ENCODE results near the gene C4BPA. TPM values are rescaled to one million over a fixed set of nuclear protein-coding genes. Genes with fewer than 3 reads are reported as not detected.

The C4BPA gene
- not detected for total RNA-seq

DNA sequence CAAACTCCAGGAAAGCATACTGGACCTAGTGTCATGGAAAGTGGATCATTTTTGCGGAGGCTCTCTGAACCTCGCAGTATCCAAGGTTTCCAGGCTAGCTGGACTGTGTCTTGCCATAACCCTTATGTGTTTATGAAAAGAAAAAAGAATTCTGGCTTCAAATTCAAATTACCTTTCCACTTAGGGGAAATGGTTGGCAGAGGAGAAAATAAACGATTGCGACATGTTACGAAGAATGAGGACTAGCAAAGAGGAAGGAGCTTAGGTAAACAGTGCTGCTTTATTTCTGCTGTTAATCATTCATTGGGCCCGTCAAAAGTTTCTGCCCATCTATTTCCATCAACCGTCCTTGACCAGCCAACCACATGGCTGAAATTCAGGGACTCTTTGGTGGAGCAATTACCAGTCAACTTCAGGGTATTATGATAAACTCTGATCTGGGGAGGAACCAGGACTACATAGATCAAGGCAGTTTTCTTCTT lies at the start of gene C4BPA:
Gene C4BPA (plus strand): TSS at position 342 of the 482 bp plus-strand sequence. CDS start 8,793 bp downstream, outside the sequence.
- Mint-ChIP-seq H3K9me3 (peaks cover 0 to 4% of the 10 kb centered on the region in 2 donors), H3K36me3 (peaks cover 0 to 8% of the 10 kb centered on the region in 2 donors), H3K27ac (no peak within 1 kb of the TSS)
- DNase-seq (ENCODE audit: low spot score in 2 of 2): no peak
- ATAC-seq: no peak

DNA sequence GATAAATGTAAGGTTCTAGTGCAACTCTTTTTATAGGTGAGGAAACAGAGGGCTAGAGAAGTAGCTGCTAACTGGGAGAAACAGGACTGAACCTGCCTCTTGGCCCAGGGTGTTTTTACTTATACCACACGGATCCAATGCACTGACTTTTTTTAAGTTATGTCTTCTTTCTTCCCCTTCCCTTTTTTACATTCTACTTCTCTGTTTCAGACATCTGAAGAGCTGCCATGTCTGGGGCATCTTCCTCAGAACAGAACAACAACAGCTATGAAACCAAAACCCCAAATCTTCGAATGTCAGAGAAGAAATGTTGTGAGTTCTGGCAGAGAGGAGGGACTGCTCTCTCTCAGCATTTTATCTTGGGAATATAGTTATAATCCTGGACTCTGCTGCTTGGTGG lies 49.5 kb upstream of the C4BPA start:
- no peaks in the 10 kb centered on the region for H3K9me3 Mint-ChIP-seq
- DNase-seq (ENCODE audit: low spot score in 2 of 2) (no peak), ATAC-seq (no peak)
- H3K27ac Mint-ChIP-seq: no peak overlapping the region
- peaks cover 6 to 8% of the 10 kb centered on the region in 2 donors for H3K36me3 Mint-ChIP-seq

DNA sequence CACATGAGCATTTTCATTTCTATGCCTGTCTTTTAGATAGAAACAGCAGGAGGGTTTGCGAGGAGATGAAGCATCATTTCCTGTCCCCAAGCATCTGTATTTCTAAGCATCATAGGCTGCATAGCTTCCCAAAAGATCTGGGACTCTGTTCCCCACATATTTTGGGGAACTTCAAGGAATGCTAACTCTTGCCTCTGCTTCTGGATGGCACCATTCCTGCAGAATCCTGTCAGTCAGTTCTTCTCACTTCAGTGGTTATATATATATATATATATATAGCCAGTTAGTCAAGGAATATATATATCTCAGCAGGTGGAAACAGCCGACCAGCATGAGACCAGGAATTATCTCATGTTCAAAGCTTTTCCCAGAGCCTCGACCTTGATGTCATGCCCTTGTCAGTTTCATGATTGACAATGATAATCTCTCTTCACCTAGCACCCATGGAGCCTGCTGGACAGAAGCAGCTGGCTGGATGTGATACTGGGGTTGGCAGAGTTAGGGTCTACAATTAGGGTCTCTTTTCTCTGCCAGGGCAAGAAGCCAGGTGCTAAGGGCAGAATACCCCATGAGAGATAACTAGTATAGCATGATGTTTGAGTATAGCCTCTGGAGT lies 48.5 kb upstream of the C4BPA start:
- Mint-ChIP-seq H3K9me3 (no peaks in the 10 kb centered on the region), H3K27ac (no peak overlapping the region), H3K36me3 (peaks cover 0 to 6% of the 10 kb centered on the region in 2 donors)
- ATAC-seq (no peak), DNase-seq (ENCODE audit: low spot score in 2 of 2) (no peak)

DNA sequence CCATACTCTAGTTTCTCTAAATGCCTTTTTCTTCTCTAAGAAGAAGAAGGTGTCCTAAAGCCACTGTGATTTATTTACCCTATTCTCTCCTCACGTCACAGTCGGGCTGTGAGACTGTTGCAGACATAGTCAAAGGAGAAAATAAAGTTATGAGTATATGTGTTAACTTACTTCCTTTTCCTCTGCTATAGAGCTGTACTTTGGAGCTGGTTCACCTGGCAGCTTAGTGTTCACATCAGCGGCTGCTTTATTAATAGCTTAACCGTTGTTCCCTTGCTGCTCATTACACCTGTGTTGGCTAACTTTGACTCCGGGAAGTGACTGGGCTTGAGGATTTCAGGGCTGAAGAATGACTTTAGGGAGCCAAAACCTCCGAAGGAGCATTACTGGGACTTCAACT lies 47.4 kb upstream of the C4BPA start:
- peaks cover 0 to 6% of the 10 kb centered on the region in 2 donors for H3K36me3 Mint-ChIP-seq
- ATAC-seq (no peak), DNase-seq (ENCODE audit: low spot score in 2 of 2) (no peak)
- no peaks in the 10 kb centered on the region for H3K9me3 Mint-ChIP-seq
- H3K27ac Mint-ChIP-seq: no peak overlapping the region

DNA sequence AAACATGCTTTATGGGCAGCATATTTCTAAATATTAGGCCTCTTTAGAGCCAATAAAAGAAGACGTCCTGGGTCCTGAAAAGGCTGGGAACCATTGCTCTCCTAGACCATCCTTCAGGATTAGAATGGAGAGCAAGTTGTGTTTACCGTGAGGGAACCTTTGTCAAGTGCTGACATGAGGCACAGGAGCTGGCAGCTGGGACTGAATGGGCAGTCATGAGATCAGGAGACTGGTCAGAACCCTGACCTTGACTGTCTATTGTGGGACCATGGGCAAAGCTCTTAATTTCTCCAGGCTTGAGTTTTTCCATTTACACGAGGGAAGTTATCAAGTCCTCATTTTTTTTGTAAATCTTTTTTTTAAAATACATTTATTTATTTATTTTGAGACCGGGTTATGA lies 45.8 kb upstream of the C4BPA start:
- DNase-seq (ENCODE audit: low spot score in 2 of 2): no peak
- no peak for ATAC-seq
- no peaks in the 10 kb centered on the region for H3K9me3 Mint-ChIP-seq
- H3K27ac Mint-ChIP-seq: no peak overlapping the region
- H3K36me3 Mint-ChIP-seq: peaks cover under 1 to 7% of the 10 kb centered on the region in 2 donors

DNA sequence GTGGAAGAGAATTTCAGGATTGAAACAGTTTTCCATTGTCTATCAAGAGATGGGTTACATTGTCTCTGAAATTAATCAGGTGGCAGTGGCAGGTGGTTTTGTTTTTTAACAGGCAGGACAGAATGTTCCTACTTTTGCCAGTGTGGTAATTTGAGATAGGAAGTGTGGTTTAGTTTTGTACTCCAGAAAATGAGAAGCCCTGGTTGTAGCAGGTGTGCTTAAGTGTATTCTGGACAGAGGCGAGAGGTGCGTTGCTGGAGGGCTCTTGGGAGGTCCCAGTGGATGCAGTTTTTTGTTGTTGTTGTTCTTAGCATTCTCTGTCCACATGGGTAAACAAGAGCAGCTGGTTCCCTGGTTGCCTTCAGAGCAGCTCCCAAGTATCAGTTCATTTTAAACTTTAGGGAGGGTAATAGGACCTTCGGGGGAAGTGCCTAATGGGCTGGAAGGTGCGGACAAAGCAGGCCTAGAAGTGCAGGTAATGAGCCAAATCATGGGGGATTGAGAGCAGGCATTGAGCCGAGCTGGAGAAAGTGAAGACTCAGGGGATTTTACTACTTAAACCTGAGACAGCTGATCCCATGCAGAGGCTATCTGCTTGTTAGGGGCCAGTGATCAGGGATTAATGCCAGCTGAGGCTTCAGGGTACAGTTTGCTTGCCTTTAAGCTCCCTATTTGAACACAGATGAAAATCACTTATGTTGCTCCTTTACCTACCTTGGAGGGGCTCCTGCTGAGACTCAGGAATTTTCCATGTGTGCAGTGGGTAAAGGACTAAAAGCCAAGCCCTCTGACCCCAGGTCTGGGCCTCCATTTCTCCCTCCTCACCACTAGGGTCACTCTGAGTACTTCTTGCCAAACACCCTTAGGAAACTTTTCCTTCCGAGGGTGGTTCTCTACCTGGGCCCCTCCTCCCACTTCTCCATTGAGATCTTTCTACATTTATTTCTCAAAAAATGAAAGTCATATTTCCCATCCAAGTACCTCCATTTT lies 44.9 kb upstream of the C4BPA start:
- DNase-seq (ENCODE audit: low spot score in 2 of 2) (no peak), ATAC-seq (no peak)
- no peaks in the 10 kb centered on the region for H3K9me3 Mint-ChIP-seq
- H3K27ac Mint-ChIP-seq: no peak overlapping the region
- peaks cover 0 to 7% of the 10 kb centered on the region in 2 donors for H3K36me3 Mint-ChIP-seq

DNA sequence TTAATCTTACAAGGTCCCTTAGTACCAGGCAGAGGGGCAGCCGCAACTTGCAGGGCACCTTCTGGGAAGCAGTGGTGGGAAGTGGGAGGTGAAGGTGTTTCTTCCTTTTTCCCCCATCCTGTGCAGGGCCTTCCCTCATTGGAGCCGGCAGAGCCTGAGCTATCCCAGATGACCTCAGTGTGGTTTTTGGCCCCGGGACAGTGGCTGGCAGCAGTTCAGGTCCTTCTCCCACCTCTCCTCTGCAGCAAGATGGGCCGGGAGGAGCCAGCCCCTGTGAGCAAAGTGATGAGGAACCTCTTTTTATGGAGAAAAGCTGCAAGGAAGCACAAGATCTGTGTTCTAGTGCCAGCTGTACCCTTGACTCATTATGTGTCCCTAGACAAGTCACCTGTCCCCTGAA lies 44.2 kb upstream of the C4BPA start:
- ATAC-seq (no peak), DNase-seq (ENCODE audit: low spot score in 2 of 2) (no peak)
- peaks cover 0 to 7% of the 10 kb centered on the region in 2 donors for H3K36me3 Mint-ChIP-seq
- no peak overlapping the region for H3K27ac Mint-ChIP-seq
- H3K9me3 Mint-ChIP-seq: no peaks in the 10 kb centered on the region

DNA sequence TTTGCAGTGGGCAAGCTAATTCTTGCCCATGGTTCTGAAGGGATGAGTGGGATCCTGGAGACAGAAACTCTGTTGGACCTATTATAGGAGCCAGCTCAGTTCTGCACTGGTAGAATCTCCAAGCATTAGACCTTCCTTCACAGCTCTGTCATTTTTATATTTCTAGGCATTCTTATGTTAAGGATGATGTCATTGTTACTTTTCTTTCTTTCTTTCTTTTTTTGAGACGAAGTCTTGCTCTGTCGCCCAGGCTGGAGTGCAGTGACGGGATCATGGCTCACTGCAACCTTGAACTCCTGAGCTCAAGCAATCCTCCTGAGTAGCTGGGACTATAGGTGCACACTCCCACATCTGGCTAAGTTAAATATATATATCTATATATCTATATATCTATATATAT lies 43.4 kb upstream of the C4BPA start:
- Mint-ChIP-seq H3K27ac (no peak overlapping the region), H3K36me3 (peaks cover 0 to 7% of the 10 kb centered on the region in 2 donors), H3K9me3 (no peaks in the 10 kb centered on the region)
- ATAC-seq (no peak), DNase-seq (ENCODE audit: low spot score in 2 of 2) (no peak)

DNA sequence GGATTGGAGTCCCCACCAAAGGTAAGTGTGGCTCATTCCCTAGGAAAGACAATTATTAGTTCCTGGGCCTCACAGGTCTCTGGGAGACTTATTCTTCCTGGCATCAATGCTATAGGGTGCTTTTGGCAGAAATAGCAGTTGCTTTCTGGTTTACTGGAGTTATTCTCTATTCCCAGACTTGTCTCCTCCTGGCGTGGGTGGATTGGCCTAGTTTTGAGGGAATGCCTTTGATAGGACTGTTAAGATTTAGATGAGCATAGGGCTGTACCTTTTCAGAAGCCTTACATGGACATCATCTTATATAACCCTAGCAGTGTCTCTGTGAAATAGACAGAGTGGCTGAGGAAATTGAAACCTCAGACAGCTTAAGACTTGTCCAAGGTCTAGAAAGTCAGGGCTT lies 42.0 kb upstream of the C4BPA start:
- DNase-seq (ENCODE audit: low spot score in 2 of 2) (no peak), ATAC-seq (no peak)
- Mint-ChIP-seq H3K36me3 (peaks cover 0 to 7% of the 10 kb centered on the region in 2 donors), H3K9me3 (no peaks in the 10 kb centered on the region), H3K27ac (no peak overlapping the region)

DNA sequence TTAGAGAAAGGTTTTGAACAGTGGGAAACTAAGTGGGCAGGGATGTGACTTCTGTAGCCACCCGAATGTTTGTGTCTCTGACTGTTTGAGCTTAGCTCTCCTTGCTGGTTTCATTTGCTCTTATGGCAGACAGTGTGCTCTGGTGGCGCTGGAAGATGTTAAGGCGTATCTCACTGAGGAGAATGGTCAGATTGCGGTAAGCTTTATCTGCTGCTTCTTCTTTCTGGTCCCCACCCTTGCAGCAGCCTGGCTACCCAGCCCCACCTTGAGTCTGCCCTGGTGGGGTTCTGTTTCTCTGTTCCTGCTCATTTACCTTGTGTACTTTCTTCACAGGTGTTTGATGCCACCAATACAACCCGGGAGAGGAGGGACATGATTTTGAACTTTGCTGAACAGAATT lies 41.0 kb upstream of the C4BPA start:
- peak overlapping the region in 1 of 2 donors; percentile 39 for H3K27ac Mint-ChIP-seq
- DNase-seq (ENCODE audit: low spot score in 2 of 2) (no peak), ATAC-seq (no peak)

DNA sequence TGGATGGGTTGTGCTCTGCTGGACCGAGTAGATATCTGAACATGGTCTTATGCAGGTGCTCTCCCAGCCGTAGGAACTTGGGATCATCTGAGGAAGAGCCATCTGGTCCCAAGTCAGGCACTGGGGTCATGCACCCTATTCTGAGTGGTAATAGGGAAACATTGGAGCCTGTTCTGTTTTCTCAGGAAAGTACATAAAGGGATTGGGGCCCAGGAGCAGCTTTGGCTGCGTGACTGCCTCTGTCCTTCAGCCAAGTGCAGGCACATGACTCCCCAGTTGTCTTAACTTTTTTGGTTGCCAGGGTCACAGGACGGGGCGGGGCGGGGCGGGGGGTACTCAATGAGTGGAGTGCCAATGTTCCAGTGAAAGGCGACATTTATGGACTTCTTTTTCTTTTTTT lies 39.5 kb upstream of the C4BPA start:
- ATAC-seq: no peak
- Mint-ChIP-seq H3K27ac (no peak overlapping the region), H3K9me3 (no peaks in the 10 kb centered on the region)

More for the DNA sequence above, 41.0 kb upstream of the C4BPA start:
- H3K36me3 Mint-ChIP-seq: peaks cover 0 to 12% of the 10 kb centered on the region in 2 donors
- no peaks in the 10 kb centered on the region for H3K9me3 Mint-ChIP-seq

DNA sequence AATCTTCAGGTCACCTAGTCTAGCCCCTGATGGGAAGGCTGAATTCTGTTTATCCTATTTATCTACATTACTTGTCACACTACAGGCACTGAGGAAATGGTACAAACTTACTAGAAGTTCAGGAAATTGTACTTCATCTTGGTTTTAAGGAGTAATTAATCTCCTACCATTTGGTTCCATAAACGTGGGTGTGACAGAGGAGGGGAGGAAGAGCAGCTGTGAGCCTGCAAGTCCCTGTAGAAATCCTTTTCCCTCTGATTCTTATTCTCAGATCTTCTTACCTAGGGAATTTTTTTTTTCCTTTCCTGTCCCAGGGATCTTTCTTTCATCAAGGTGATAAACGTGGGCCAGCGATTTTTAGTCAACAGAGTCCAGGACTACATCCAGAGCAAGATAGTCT lies 36.8 kb upstream of the C4BPA start:
- DNase-seq (ENCODE audit: low spot score in 2 of 2) (no peak), ATAC-seq (no peak)
- no peaks in the 10 kb centered on the region for H3K9me3 Mint-ChIP-seq
- peaks cover 7 to 10% of the 10 kb centered on the region in 2 donors for H3K36me3 Mint-ChIP-seq
- H3K27ac Mint-ChIP-seq: no peak overlapping the region

More for the DNA sequence above, 39.5 kb upstream of the C4BPA start:
- no peak for DNase-seq (ENCODE audit: low spot score in 2 of 2)
- peaks cover 7 to 12% of the 10 kb centered on the region in 2 donors for H3K36me3 Mint-ChIP-seq

DNA sequence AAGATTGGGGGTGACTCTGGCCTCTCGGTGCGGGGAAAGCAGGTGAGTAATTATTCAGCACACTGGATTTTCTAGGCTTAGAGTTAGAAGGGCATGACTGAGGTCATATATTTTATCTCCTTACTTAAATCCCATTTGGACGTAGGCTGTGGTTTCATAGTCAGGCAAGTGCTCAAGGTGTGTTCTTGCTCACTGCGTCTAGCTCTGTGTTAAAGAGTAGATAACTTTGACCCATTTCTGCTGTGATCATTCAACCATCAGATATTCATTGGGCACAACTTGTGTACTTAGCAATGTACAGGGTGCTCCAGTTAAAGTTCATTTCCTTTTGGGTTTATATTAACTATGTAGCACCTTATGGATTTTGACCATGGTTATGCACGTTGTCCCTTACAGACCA lies 36.4 kb upstream of the C4BPA start:
- H3K27ac Mint-ChIP-seq: no peak overlapping the region
- peaks cover 5 to 7% of the 10 kb centered on the region in 2 donors for H3K36me3 Mint-ChIP-seq
- ATAC-seq (no peak), DNase-seq (ENCODE audit: low spot score in 2 of 2) (no peak)
- H3K9me3 Mint-ChIP-seq: no peaks in the 10 kb centered on the region

DNA sequence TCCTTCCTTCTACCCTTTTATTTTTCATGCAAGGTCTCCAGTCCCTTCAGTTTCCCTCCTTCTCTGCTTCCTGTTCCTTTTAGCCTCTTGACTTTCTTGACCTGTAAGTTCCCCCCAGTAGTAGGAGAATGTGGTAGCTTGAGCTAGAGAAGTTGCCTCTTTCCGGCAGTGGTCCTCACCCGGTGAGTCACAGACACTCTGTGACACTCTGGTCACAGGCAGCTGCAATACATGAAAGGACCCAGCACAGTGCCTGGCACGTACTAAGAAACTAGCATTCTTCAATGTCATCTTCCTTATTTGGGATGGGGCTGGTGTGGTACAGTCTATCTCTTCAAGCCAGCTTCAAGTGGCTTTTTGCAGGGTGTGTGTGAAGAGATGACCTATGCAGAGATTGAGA lies 35.0 kb upstream of the C4BPA start:
- Mint-ChIP-seq H3K27ac (peak overlapping the region; percentile 17 to 86), H3K36me3 (peaks cover 5 to 7% of the 10 kb centered on the region in 2 donors), H3K9me3 (no peaks in the 10 kb centered on the region)
- no peak for DNase-seq (ENCODE audit: low spot score in 2 of 2)
- peak; percentile 87 to 94 for ATAC-seq

DNA sequence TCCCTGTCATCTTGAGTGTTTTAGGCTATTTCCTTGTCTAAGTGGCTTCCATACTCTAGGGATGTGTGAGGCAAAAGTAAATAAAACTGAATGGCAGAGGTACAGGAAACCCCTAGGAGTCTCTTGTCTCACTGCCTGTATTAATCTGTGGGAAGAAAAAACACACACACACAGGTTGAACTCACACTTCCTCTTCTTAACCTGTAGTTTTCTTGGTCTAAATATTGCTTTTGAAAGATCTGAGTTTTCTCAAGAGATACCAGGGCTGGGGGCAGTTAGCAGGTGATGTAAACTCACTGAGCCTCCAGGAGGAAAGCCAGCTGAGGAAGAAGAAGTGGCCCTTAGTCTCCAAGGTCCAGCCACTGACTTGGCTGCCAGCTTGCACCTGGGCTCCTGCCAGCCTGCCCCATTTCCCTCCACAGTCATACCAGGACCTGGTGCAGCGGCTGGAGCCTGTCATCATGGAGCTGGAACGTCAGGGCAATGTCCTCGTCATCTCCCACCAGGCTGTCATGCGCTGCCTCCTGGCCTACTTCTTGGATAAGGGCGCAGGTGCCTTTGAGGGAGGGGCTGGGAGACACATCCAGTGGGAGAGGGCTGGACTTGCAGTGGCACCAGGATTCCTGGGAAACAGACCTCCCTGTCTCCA lies 34.1 kb upstream of the C4BPA start:
- Mint-ChIP-seq H3K27ac (peak overlapping the region in 1 of 2 donors; percentile 17), H3K9me3 (no peaks in the 10 kb centered on the region), H3K36me3 (peaks cover 5 to 7% of the 10 kb centered on the region in 2 donors)
- ATAC-seq: no peak
- DNase-seq (ENCODE audit: low spot score in 2 of 2): no peak

DNA sequence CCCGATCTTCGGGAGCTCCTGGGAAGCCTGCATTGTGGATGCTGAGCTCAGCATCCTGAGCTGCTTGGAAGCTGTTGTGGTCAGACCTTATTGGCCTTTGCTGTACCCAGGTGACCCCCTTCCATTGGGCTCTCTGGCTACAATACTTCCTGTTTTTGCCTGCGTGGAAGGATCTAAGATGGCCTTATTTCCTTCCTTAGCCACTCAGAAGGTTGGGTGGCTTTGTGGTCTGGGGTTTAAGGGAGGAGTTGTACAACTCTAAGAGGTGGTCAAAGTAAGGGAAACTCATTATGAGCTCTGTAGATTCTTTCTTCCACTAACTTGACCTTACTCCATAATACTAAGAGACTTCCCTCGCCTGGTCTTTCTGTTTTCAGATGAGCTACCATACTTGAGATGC lies 33.2 kb upstream of the C4BPA start:
- DNase-seq (ENCODE audit: low spot score in 2 of 2) (no peak), ATAC-seq (peak in 1 of 2 donors; percentile 58)
- H3K36me3 Mint-ChIP-seq: peaks cover 5 to 7% of the 10 kb centered on the region in 2 donors
- peak overlapping the region in 1 of 2 donors; percentile 36 for H3K27ac Mint-ChIP-seq
- H3K9me3 Mint-ChIP-seq: no peaks in the 10 kb centered on the region

DNA sequence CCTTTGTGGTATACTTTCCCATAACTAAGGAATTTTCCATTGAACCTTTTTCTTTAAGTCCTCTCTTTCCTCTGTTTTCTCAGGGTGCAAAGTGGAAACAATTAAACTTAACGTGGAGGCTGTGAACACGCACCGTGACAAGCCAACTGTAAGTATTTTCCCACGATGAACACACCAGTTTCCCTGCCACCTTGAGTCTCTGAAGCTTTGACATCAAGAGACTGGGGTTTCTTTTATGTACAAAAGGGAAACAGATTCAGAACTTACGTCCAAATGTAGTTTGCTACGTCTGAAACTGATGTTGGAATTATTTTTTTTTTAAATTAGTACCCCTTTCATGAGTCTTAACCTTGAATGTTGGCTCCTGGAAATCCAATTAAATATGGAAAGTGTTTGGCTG lies 32.6 kb upstream of the C4BPA start:
- peak overlapping the region in 1 of 2 donors; percentile 36 for H3K27ac Mint-ChIP-seq
- DNase-seq (ENCODE audit: low spot score in 2 of 2) (no peak), ATAC-seq (no peak)
- H3K9me3 Mint-ChIP-seq: no peaks in the 10 kb centered on the region
- peaks cover 5 to 7% of the 10 kb centered on the region in 2 donors for H3K36me3 Mint-ChIP-seq
